8988T (cell line): ENCODE measurements around the gene SERPINA10.

Source experiments
- DNase-seq: peaks from one replicate; pipeline ENCODE4 v3.0.0; 2011

The SERPINA10 gene

GRCh38 chr14:94292872-94293577 lies at the start of gene SERPINA10:
Gene SERPINA10 (minus strand): TSS chr14:94293268. CDS start chr14:94290593, 2,675 bp downstream.
- DNase-seq, result no peak

GRCh38 chr14:94342334-94342934 lies 49.4 kb upstream of the SERPINA10 start:
- peak; percentile 37 for DNase-seq

GRCh38 chr14:94341656-94342333 lies 48.7 kb upstream of the SERPINA10 start:
- DNase-seq, result no peak

GRCh38 chr14:94340533-94340932 lies 47.5 kb upstream of the SERPINA10 start:
- no peak for DNase-seq

GRCh38 chr14:94338023-94338422 lies 45.0 kb upstream of the SERPINA10 start:
- DNase-seq, result no peak

- DNase-seq, result no peak
These were observed 44.2 kb upstream of the SERPINA10 start for GRCh38 chr14:94337274-94337673.

- no peak for DNase-seq
These were observed 41.8 kb upstream of the SERPINA10 start for GRCh38 chr14:94334872-94335271.

- no peak for DNase-seq
These were observed 39.5 kb upstream of the SERPINA10 start for GRCh38 chr14:94332587-94332986.

- no peak for DNase-seq
These were observed 39.1 kb upstream of the SERPINA10 start for GRCh38 chr14:94332063-94332583.

GRCh38 chr14:94331462-94331861 lies 38.4 kb upstream of the SERPINA10 start:
- DNase-seq, result no peak

GRCh38 chr14:94330857-94331256 lies 37.8 kb upstream of the SERPINA10 start:
- no peak for DNase-seq

- DNase-seq, result no peak
These were observed 37.4 kb upstream of the SERPINA10 start for GRCh38 chr14:94330432-94330831.

GRCh38 chr14:94329857-94330256 lies 36.8 kb upstream of the SERPINA10 start:
- DNase-seq, result no peak

GRCh38 chr14:94328196-94328595 lies 35.1 kb upstream of the SERPINA10 start:
- DNase-seq, result no peak

GRCh38 chr14:94322648-94323570 lies 29.8 kb upstream of the SERPINA10 start, which contains the start of gene SERPINA6:
Gene SERPINA6 (minus strand): TSS chr14:94323336. CDS start chr14:94314648, 8,688 bp downstream.
- no peak for DNase-seq

- DNase-seq, result no peak
These were observed 28.6 kb upstream of the SERPINA10 start for GRCh38 chr14:94321421-94322271.

- no peak for DNase-seq
These were observed 27.2 kb upstream of the SERPINA10 start for GRCh38 chr14:94320243-94320642.

GRCh38 chr14:94317259-94317658 lies 24.2 kb upstream of the SERPINA10 start:
- no peak for DNase-seq

- no peak for DNase-seq
These were observed 23.6 kb upstream of the SERPINA10 start for GRCh38 chr14:94316692-94317091.

- no peak for DNase-seq
These were observed 21.8 kb upstream of the SERPINA10 start for GRCh38 chr14:94314890-94315289.

GRCh38 chr14:94313991-94314655 lies 21.1 kb upstream of the SERPINA10 start:
- DNase-seq, result no peak
